HUDEP-2 (cell line): ENCODE data around the gene EMC10.
A peak's percentile ranks its signal among the peaks of the same experiment; 100 is the strongest.

Source experiments
- DNase-seq, 76 experiments: peaks; one replicate each; lab custom pipeline; 2025; ENCODE audit not compliant: unreplicated experiment in 76 of 76; lab: John Stamatoyannopoulos, UW

EMC10 gene

DNA sequence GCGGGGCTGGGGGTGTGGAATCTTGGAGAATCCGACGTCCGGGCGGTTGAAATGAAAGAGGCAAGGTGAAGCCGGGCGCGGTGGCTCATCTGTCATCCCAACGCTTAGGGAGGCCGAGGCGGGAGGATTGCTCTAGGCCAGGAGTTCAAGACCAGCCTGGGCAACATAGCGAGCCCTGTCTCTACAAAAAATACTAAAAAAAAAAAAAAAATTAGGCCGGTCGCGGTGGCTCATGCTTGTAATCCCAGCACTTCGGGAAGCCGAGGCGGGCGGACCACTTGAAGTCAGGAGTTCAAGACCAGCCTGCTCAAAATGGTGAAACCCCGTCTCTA, 566 bp downstream of the EMC10 start:
- DNase-seq = peak in 3 of 76 experiments; percentile 29 to 41 (median 41)

DNA sequence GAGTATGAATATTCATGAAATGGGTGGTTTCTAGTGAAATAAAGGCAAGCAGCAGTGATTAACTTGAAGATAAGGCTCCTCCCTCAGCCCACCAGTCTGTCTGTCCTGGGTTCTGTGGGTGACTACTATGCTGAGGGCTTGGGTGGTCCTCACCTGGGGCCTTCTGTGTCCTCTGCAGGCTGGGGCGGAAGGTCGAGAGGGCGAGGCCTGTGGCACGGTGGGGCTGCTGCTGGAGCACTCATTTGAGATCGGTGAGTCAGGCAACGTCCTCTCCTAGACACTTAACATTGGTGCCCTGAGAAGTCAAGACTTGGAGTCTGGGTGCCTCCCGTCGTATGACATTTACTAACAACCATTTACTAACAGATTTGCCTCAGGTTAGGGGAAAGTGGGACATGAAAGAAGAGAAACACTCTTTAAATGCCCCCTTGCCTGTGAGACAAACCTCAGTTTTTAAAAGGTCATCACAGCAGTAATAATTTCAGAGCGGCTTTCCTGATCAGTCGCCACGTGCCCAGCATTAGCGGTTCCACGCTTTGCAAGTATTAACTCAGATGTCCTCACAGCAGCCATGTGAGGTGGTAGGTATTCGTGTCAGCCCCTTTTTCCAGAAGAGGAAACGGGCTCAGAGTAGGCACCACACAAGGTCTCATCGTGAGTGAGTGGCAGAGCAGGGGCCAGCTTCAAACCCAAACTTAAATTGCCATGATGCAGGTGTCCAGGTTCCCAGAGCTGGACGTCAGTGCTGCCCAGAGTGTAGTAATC, 1.6 kb downstream of the EMC10 start:
- DNase-seq = no peak

DNA sequence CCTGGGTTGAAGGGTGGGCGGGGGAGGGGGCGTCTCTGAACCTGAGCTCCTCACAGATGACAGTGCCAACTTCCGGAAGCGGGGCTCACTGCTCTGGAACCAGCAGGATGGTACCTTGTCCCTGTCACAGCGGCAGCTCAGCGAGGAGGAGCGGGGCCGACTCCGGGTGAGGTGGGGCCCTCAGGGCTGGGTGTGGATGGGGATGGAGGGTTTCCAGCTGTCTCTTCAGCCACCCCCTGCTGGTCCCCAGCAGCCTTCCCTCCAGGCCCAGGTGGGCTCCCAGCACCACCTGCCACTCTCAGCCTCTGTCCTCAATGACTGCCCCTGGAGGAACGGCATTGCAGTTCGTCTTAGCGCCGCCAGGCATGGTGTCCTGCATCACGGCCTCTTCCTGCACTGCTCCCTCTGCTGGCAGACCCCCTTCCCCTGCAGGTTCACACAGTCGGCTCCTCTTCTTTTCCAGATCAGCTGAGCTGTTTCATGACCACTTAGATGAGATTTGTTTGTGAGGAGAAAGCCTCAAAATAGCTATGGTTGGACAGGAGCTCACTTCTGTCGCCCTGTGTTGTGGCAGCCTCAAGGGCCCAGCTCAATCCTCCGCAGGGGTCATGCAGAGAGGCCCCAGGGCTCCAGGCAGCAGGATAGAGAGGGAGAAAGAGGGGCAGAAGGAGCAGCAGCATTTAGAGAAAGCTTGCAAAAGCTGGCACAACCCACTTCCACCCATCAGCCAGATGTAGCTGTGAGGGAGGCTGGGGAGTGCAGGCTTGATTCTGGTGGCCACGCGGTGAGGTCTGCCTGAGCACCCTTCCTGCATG, 2.8 kb downstream of the EMC10 start:
- peak in 52 of 76 experiments; percentile 17 to 86 (median 50) for DNase-seq

DNA sequence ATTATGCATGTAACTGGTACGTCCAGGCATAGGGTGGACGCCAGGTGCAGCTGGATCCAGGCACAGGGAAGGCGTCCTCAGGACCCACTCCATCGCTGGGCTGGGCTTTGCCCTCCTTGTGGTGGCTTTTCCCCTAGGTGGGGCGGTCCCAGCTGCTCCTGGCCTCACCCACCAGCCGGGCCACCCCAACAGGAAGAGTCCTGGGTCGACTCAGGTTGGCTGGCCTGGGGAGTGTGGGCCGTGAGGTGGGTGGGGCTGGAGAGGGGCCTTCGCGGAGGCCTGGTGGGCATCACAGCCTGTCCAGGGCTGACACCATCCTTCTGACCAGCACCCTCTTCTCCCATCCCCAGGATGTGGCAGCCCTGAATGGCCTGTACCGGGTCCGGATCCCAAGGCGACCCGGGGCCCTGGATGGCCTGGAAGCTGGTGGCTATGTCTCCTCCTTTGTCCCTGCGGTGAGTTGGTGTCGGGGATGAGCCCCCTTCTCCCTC, 3.5 kb downstream of the EMC10 start:
- no peak for DNase-seq

DNA sequence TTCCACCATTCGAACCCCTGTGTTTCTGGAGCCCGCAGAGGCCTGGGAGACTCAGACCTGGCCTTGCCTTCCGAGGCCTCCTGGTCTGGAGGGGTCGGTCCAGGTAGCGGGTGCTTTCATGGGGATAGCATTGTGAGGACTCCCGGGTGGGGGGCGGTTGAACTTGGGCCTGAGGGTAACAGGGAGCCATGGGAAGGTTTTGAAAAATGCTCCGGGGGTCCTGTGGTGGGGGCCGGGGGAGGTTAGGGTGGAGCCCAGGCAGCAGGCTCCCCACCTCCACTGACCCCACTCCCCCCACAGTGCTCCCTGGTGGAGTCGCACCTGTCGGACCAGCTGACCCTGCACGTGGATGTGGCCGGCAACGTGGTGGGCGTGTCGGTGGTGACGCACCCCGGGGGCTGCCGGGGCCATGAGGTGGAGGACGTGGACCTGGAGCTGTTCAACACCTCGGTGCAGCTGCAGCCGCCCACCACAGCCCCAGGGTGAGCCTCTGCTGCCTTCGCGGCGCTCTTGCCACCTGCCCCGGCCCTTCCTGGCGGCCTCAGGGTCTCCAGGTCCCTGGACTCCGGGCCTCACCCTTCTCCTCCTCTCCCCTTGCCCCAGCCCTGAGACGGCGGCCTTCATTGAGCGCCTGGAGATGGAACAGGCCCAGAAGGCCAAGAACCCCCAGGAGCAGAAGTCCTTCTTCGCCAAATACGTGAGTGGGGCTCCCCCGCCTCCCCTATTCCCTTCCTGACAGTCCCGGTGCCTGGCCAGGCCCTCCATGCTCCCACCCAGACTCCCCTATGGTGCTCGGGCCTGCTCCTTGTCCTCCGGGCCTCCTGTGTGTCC, 4.2 kb downstream of the EMC10 start:
- no peak for DNase-seq

DNA sequence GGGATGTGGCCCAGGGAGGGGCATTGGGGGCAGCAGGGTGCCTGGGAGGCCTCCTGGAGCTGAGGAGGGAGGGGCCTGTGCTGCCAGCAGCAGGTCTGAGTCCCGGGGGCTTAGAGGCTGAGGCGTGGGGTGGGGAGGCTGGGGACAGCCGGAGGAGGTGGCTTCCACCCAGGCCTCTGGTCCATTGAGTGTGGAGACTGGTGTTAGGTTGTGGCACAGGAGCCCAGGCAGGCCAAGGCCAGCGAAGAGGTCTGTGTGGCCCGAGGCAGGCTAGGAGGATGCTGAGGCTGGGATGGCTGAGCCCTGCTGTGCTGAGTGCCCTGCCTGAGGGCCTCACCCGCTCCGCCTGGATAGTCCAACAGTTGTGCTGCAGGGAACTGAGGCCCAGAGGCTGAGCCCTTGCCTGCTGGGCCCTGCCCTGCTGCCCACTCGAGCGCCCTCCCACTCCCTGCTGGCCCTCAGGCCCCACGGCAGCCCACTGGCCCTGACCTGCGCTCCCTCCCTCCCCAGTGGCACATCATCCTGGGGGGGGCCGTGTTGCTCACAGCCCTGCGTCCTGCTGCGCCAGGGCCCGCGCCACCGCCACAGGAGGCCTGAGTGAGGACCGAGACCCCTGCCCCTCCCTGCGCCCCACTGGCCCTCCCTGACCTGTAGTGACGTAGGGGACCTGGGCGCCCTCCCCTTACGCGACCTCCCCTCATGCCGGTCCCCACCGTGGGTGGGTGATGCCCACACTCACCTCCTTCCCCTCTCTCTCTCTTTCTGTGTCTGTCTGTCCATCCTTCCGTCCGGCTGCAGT, 5.2 kb downstream of the EMC10 start:
- no peak for DNase-seq

DNA sequence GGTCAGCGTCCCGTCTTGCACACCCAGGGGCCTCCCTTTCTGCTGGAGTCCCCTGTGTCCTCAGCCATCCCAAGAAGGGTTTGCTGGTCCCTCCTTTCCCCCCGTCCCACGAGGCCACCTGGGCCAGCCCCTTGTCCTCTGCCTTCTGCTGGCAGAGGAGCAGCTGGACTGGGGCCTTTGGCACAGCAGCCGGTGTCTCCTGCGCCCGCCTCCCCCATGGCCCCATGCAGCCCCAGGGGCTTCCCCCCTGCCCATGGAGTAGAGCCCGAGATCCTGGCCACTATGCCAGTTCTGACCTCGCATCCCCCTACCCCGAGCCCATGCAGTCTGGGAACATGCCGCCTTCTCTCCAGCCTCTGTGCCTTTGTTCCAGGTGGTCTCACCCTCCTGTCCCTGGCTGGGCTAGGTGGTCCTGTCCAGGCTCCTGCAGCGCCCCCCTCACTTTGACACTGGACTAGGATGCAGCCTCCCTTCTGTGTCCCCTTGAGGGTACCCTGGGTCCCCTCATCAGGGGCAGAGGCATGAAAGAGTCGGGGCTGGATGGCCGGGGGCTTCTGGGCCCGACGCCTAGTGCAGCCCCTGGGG, 6.1 kb downstream of the EMC10 start:
- no peak for DNase-seq

DNA sequence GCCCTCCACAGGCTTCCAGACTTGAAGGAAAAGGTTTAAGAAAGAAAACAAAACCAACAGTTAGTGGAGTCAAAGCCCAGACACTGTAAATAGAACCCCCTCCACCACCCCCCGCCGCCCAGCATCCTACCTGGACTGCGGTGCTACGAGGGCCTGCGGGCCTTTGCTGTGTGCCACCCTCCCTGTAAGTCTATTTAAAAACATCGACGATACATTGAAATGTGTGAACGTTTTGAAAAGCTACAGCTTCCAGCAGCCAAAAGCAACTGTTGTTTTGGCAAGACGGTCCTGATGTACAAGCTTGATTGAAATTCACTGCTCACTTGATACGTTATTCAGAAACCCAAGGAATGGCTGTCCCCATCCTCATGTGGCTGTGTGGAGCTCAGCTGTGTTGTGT, 6.6 kb downstream of the EMC10 start:
- no peak for DNase-seq

DNA sequence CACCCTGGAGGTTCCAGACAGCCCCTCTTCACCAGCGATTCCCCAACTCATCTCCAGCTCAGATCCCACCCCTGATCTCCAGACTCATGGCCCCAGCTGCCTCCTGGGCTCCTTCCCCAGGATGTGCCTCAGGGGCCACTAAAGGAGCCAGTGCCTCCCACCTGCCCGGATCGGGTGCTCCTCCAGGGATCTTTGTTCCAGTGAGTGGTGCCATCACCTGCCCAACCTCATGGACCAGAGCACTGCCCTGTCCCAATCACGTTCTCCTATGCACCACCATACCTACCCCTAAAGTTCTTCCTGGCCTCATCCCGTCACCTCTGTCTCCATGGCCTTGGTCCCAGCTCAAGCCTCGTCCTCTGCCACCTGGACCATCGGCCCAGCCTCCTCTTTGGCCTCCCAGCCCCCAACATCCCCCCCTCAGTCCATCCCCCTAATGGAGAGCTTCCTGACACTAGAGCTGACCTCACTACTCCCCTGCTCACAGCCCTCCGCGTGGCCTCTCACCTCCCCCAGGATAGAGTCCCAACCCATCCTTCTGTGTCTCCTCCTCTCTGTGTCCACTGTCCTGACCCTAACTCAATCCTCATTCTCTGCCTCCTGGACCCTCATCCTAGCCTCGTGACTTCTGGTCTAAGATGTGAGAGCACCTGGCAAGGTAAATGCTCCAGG, 9.1 kb downstream of the EMC10 start:
- DNase-seq = no peak

DNA sequence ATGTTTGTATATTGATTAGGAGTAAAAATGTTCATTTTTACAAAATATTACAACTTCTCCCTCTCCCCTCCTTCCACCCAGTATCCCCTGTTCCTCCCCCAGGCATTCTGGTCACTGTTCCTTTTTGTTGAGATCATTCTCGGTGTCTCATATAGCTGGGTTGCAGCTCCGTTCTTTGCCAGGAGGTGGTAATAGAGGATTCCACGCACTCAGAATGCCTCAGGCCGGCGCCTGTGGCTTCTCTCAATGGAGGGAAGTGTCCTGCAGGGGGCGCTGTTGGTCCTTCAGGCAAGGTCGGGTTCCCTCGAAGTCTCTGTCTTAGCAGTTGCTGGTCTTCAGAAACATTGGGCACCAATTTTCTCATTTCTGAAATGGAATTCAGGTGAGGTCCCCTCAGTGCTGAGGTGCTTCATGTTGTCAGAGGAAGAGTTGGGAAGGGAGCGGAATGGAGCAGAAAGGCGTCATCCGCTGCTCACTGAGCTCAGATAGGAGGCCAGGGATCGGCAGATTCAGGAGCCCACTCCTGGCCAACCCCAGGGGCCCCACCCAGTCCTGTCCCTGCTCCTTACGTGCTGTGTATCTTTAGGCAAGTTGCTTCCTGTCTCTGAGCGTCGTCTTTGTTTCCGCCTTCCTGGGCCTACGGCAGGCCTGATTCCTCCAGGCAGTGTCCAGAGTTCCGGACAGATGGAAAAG, 10.7 kb downstream of the EMC10 start:
- DNase-seq = peak in 66 of 76 experiments; percentile 7 to 78 (median 58)

DNA sequence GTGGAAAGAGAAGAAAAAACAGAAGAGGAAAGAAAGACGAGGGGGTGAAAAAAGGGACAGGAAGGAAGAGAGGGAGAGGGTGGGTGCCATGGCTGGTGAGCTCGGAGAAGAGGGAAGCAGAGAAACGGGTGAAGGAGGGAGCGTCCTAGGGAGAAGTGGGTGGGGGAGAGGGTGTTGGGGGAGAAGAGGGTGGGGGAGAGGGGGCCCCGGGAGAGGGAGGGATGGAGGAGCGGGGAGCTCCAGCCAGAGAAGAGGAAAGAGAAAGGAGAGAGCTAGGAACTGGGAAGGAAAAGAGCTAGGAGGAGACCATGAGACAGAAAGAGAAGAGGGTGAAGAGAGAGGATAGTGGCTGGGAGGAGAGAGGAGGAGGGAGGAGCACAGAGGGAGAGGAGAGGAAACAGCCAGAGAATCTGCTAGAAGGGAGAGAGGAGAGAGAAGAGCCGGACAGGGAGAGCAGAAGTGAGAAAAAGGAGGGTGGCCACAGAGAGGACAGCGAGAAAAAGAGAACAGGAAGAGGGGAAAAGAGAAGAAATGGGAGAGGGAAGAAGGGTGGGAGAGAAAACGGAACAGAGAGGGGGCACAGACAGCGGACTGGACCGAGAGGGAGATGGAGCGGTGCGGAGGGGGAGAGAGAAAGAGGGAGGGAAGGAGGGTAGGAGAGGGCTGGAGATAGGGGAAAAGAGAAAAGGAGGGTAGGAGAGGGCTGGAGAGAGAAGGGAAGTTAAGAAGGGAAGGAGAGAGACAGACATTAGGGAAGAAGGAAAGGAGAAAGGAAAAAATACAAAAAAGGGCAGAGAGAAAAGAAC, 12.3 kb downstream of the EMC10 start:
- DNase-seq = no peak

DNA sequence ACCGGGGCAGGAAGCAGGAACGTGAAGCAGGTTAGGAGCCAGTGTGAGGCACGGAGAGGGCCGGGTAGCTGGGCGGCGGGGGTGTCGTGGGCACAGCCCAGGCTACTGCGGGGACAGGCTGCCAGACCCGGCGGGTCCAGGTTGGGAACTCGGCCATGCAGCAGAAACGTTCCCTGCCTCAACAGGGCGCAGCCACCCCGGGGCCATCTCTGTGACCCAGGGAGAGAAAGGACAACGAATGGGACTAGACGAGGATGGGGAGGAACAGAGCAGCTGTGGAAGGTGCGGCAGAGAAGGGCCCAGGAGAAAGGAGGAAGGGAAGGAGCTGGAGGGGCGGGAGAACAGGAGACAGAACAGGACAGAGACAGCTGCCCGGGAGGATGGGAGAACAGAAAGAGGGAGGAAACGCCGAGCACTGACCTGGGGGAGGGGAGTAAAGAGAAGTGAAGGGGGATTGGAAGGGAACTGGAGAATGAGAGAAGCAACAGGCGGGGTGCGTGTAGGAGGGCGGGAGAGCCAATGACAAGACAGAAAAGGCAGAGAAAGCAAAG, 13.2 kb downstream of the EMC10 start:
- DNase-seq = no peak

DNA sequence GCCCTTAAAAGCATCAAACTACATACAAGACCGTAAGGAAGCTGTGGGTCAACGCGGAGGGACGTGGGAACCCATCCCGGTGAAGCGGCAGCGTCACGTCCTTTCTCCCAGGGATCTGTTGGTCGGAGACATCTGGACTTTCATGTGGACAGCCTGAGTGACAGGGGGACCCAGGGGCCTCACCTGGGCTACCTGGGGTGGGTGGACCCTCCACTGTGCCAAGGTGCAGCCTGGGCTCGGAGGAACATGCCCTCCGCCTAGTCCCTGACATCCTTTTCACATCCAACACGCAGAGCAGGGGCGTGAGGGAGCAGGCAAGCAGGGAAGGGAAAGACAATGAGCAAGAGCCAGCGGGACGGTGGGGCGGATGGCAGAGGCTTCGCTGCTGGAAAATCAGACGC, 14.1 kb downstream of the EMC10 start:
- DNase-seq = no peak

DNA sequence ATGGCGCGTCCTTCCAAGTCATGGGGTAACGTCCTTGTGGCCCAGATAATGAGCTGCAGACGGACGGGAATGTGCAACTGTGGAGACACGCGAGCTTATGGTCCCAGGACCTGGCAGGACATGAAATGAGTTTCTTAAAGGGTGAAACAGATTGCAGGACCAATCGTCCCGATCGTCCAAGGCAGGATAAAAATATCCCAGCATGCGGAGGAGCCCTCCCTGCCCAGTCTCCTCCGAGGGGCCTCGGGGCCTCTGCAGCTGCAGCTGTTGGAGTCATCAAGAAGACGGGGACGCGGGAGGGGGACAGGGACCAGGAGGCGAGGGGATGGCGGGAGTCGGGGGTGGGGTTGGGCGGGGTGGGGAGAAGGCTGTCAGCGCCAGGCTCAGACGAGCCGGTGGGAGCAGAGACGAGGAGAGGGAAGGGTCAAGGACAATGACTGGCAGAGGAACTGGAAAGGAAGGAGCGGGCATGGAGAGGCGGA, 14.7 kb downstream of the EMC10 start:
- no peak for DNase-seq

DNA sequence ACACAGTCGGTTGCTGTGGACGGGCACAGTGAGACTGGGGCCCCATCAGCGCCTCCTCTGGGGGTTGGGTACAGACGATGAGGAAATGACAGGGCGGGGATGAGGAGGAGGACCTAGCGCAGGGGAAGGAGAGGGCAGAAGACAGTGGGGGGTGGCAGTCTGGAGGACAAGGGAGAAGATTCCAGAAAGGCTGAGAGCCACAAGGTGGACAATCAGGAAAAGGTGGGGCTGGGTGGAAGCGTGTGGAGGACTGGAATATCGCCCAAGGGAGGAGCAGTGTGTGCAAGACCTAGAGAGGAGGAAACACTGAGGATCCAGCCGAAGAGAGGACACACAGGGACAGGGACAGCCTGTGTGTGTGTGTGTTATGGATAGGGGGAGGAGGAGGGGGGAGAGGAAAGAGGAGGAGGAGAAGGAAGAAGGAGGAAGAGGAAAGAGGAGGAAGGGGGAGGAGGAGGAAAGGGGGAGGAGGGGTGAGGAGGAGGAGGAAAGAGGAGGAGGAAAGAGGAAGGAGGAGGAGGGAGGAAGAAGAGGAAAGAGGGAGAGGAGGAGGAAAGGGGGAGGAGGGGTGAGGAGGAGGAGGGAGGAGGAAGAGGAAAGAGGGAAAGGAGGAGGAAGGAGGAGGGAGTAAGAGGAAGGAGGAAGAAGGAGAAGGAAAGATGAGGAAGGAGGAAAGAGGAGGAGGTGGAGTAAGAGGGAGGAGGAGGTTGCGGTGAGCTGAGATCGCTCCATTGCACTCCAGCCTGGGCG, 16.2 kb downstream of the EMC10 start:
- DNase-seq = peak in 6 of 76 experiments; percentile 12 to 24 (median 16)

DNA sequence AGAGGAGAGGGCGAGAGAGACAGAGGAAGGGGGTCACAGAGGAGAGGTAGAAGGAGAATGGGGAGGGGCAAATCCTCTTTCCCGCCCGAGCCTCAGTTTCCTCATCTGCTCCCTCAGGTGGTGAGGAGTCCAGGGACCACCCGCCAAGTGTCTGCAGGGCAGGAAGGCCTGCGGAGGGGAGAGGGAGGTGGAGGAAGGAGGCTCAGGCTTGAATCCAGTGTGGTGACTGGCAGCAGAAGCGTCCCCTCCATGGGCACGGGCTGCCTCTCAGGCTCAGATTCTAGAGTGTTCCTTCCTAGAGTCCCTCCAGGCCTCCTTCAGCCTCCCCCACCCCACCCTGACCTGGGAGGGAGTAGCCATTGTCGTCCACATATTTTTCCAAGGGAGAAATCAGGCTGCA, 16.9 kb downstream of the EMC10 start:
- DNase-seq = no peak
